GM19239 (cell line): ENCODE data around the gene GNAZ.

Experiments
- DNase-seq: peaks from one replicate; pipeline ENCODE4 v3.0.0; 2011; ENCODE audit warnings: low spot score; ENCODE audit not compliant: insufficient read length
- FAIRE-seq: peaks from 2 replicates; lab custom pipeline; 2011; peaks lifted over from hg19 to GRCh38; lab: Jason Lieb, UNC

Gene GNAZ

GRCh38 chr22:23062616-23063538, 7.4 kb upstream of the GNAZ start:
- no peak for DNase-seq
- no peak for FAIRE-seq

GRCh38 chr22:23063539-23064380, 6.6 kb upstream of the GNAZ start:
- FAIRE-seq (no peak), DNase-seq (no peak)

GRCh38 chr22:23064381-23065068, 5.8 kb upstream of the GNAZ start:
- FAIRE-seq (no peak), DNase-seq (no peak)

- DNase-seq: no peak
Measured at GRCh38 chr22:23065069-23065451, 5.3 kb upstream of the GNAZ start.

GRCh38 chr22:23065495-23066122, 4.7 kb upstream of the GNAZ start:
- no peak for FAIRE-seq

More at GRCh38 chr22:23065069-23065451, 5.3 kb upstream of the GNAZ start:
- no peak for FAIRE-seq

GRCh38 chr22:23066200-23067022, 3.9 kb upstream of the GNAZ start:
- DNase-seq (no peak), FAIRE-seq (no peak)

More at GRCh38 chr22:23065495-23066122, 4.7 kb upstream of the GNAZ start:
- DNase-seq: no peak

GRCh38 chr22:23067023-23067650, 3.2 kb upstream of the GNAZ start:
- FAIRE-seq: no peak

GRCh38 chr22:23067691-23068090, 2.6 kb upstream of the GNAZ start:
- DNase-seq (no peak), FAIRE-seq (no peak)

More at GRCh38 chr22:23067023-23067650, 3.2 kb upstream of the GNAZ start:
- DNase-seq: no peak

GRCh38 chr22:23068096-23068831, 2.1 kb upstream of the GNAZ start:
- no peak for FAIRE-seq
- DNase-seq: no peak

GRCh38 chr22:23068832-23069385, 1.4 kb upstream of the GNAZ start:
- FAIRE-seq (no peak), DNase-seq (no peak)

GRCh38 chr22:23069502-23070357, 589 bp upstream of the GNAZ start:
- FAIRE-seq (peak; percentile 57), DNase-seq (peak; percentile 97)

GRCh38 chr22:23071230-23072076, 1.1 kb downstream of the GNAZ start:
- no peak for FAIRE-seq

GRCh38 chr22:23072077-23072910, 2.0 kb downstream of the GNAZ start:
- DNase-seq: no peak

More at GRCh38 chr22:23071230-23072076, 1.1 kb downstream of the GNAZ start:
- no peak for DNase-seq

GRCh38 chr22:23072911-23073491, 2.7 kb downstream of the GNAZ start:
- FAIRE-seq: no peak
- no peak for DNase-seq

More at GRCh38 chr22:23072077-23072910, 2.0 kb downstream of the GNAZ start:
- FAIRE-seq: no peak
